T-cell (primary cell): ENCODE results near the gene COL13A1. TPM values are rescaled to one million over a fixed set of nuclear protein-coding genes. Genes with fewer than 3 reads are reported as not detected.

ENCODE experiments used
- ATAC-seq, 4 experiments: fragments of 200-7000 bp in 3 of 4; fragments of 150-1000 bp in 1 of 4; cut with Tn5 transposase; replicated peaks in 1 of 4; 1 replicate in 3 of 4; 2 replicates in 1 of 4; pipeline ENCODE4 v1.10.0; 2021; ENCODE audit warnings: moderate library complexity in 3 of 4, mild to moderate bottlenecking in 2 of 4, moderate number of reproducible peaks in 1 of 4
- CTCF ChIA-PET, 2 donors: fragments of 300-600 bp; sonication (Branson Sonifier 250); formaldehyde crosslinking; loops; one replicate each; lab custom pipeline; 2022; ENCODE audit warnings: antibody characterized with exemption in 2 of 2; lab: Charles Lee
- POLR2A ChIA-PET, 2 donors: fragments of 300-600 bp; sonication (Branson Sonifier 250); formaldehyde crosslinking; loops; one replicate each; lab custom pipeline; 2022; ENCODE audit warnings: antibody characterized with exemption in 2 of 2; lab: Charles Lee
- DNase-seq, 35 experiments: peaks; one replicate each; pipeline versions ENCODE4 v3.0.0 to v3.0.0-alpha.2; 2013 to 2023
- H3K27ac ChIP-seq: one replicate; pipeline ENCODE4 v1.5.1; 2013; ENCODE audit warnings: low read length
- H3K27me3 ChIP-seq, 2 experiments: replicated peaks in 1 of 2; 1 replicate in 1 of 2; 2 replicates in 1 of 2; pipeline versions ENCODE4 v1.6.1 to v1.7.0; 2013; ENCODE audit warnings: low read length in 1 of 2, mixed read lengths in 1 of 2; ENCODE audit not compliant: control insufficient read depth in 2 of 2, insufficient read depth in 2 of 2; ENCODE audit errors: extremely low read depth in 1 of 2
- H3K36me3 ChIP-seq, 2 donors: 1 replicate in 1 of 2; 2 replicates in 1 of 2; pipeline versions ENCODE4 v1.6.1 to v1.7.0; 2013; ENCODE audit warnings: low read length in 1 of 2; ENCODE audit not compliant: control insufficient read depth in 2 of 2, insufficient read depth in 1 of 2; ENCODE audit errors: extremely low read depth in 1 of 2
- H3K4me1 ChIP-seq, 2 experiments: 1 replicate in 1 of 2; 2 replicates in 1 of 2; pipeline versions ENCODE4 v1.6.1 to v1.7.0; 2013; ENCODE audit warnings: low read length in 2 of 2, mixed read lengths in 1 of 2; ENCODE audit not compliant: insufficient read depth in 2 of 2, control insufficient read depth in 1 of 2; ENCODE audit errors: extremely low read depth in 1 of 2
- H3K4me3 ChIP-seq, 2 donors: 1 replicate in 1 of 2; 2 replicates in 1 of 2; pipeline versions ENCODE4 v1.5.1 to v1.7.0; 2013; ENCODE audit warnings: mild to moderate bottlenecking in 2 of 2, low read length in 1 of 2, moderate library complexity in 1 of 2; ENCODE audit not compliant: control insufficient read depth in 1 of 2; ENCODE audit errors: extremely low read depth in 1 of 2
- H3K9me3 ChIP-seq: 2 replicates; pipeline ENCODE4 v1.7.0; 2013
- H3K27ac Mint-ChIP-seq, 2 donors: one replicate each; pipeline ENCODE4 v1.8.0; 2020 to 2021; ENCODE audit warnings: mild to moderate bottlenecking in 2 of 2, mixed read lengths in 2 of 2
- H3K27me3 Mint-ChIP-seq, 2 donors: one replicate each; pipeline ENCODE4 v1.8.0; 2021 to 2022; ENCODE audit warnings: mixed read lengths in 2 of 2
- H3K36me3 Mint-ChIP-seq: one replicate; pipeline ENCODE4 v1.8.0; 2021; ENCODE audit warnings: mixed read lengths
- H3K4me1 Mint-ChIP-seq, 3 donors: one replicate each; pipeline ENCODE4 v1.8.0; 2020 to 2022; ENCODE audit warnings: mixed read lengths in 3 of 3, mild to moderate bottlenecking in 1 of 3
- H3K4me3 Mint-ChIP-seq, 3 donors: one replicate each; pipeline ENCODE4 v1.8.0; 2020 to 2022; ENCODE audit warnings: mild to moderate bottlenecking in 3 of 3, mixed read lengths in 3 of 3, moderate library complexity in 3 of 3
- H3K9me3 Mint-ChIP-seq, 3 donors: one replicate each; pipeline ENCODE4 v1.8.0; 2020 to 2022; ENCODE audit warnings: mixed read lengths in 3 of 3
- WGBS: methylation state at CpG from one replicate; pipeline ENCODE4 v1.1.5; 2013; ENCODE audit warnings: missing lambda C conversion rate; ENCODE audit not compliant: insufficient coverage; 5-methylcytosine and 5-hydroxymethylcytosine counted together
- total RNA-seq, 35 experiments: library from RNA in 6 of 35; stranded (reverse) in 6 of 35; fragments of 120-200 nt in 1 of 35; gene quantifications; one replicate each; pipeline versions ENCODE4 v1.2.1 to v1.2.4 and lab custom pipeline; 2013 to 2026

COL13A1 gene
- total RNA-seq, 5 donors from 2014 or later (not counting 1 experiment from before 2014, with no cell fraction given) = 0.09 TPM; not detected in 4

DNA sequence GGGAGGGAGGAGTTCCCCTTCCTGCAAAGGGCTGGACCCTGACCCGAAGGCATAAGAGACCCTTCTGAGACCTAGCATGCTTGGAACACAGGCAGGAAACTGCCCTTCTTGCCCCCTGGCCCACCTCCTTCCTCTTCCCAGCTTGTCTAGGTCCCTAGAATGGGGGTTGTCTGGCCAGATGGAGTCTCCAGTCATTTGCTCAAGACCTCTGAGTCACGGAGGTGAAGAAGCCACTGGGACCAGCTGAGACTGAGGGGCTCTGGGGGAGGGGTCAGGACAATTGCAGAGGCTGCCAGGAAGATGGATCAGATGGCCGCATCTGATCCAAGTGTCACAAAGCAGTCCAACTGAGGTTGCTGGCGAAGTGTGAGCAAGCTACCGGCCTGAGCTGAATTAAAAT is 46.2 kb downstream of the COL13A1 start:
- H3K9me3 Mint-ChIP-seq = no peaks in the 10 kb centered on the region
- WGBS = 100% methylated on average over 1 of the region's 5 CpGs
- no peak for DNase-seq
- Histone ChIP-seq H3K9me3 (no peaks in the 10 kb centered on the region), H3K36me3 (no peaks in the 10 kb centered on the region), H3K27ac (no peak overlapping the region), H3K4me3 (no peak overlapping the region), H3K27me3 (peaks cover 0 to 44% of the 10 kb centered on the region in 2 experiments), H3K4me1 (no peaks in the 10 kb centered on the region)
- H3K36me3 Mint-ChIP-seq = no peaks in the 10 kb centered on the region
- ChIA-PET CTCF (no interaction called here), POLR2A (no interaction called here)
- ATAC-seq = no peak
- H3K27me3 Mint-ChIP-seq = peaks cover 35 to 41% of the 10 kb centered on the region in 2 donors
- H3K4me3 Mint-ChIP-seq = no peak overlapping the region
- H3K4me1 Mint-ChIP-seq = no peaks in the 10 kb centered on the region
- H3K27ac Mint-ChIP-seq = no peak overlapping the region

DNA sequence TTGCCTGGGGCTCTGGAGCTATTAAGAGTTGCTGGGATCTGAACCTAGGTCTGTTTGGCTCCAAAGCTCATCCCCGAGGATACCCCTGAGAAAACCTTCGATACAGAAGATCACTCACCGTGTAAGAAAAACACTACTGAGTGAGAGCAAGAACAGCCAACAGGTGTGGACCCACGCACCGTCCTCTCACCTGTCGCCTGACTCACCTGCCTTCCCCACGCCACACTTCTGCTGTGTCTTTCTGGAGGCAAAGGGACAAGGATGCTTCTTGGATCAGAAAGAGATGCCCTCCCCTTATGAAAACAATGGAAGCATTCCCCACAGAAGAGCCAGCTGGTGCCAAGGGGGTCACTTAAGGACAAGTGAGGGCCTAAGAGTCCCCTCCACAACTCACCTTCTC is 46.7 kb downstream of the COL13A1 start:
- Histone ChIP-seq H3K4me1 (no peaks in the 10 kb centered on the region), H3K4me3 (no peak overlapping the region), H3K27me3 (peaks cover 0 to 44% of the 10 kb centered on the region in 2 experiments), H3K9me3 (no peaks in the 10 kb centered on the region), H3K27ac (no peak overlapping the region), H3K36me3 (no peaks in the 10 kb centered on the region)
- Mint-ChIP-seq H3K4me3 (no peak overlapping the region), H3K27me3 (peaks cover 34 to 43% of the 10 kb centered on the region in 2 donors), H3K9me3 (no peaks in the 10 kb centered on the region), H3K36me3 (no peaks in the 10 kb centered on the region), H3K4me1 (no peaks in the 10 kb centered on the region), H3K27ac (no peak overlapping the region)
- ChIA-PET POLR2A (no interaction called here), CTCF (no interaction called here)
- DNase-seq (no peak), ATAC-seq (no peak)
- 87% methylated on average over 7 of the region's 7 CpGs for WGBS

DNA sequence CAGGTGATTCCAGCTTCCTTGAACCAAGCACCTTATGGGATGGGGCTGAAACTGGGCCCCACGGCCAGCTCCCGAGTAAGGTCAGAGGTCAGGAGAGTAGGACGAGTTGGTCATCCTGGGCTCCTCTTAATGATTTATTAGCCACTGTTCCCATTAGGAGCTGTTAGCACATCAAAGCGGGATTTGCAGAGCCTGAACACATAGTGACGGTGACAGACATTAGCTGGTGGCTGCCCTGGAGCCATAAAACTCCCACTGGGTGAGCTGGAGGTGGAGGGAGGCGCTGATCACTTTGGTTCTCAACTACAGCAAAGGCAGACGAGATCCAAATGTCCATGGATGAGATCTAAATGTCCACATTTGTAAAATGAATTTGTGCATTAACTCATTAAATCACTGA is 48.1 kb downstream of the COL13A1 start:
- Histone ChIP-seq H3K4me3 (no peak overlapping the region), H3K9me3 (no peaks in the 10 kb centered on the region), H3K27me3 (peaks cover 0 to 45% of the 10 kb centered on the region in 2 experiments), H3K4me1 (no peaks in the 10 kb centered on the region), H3K27ac (no peak overlapping the region), H3K36me3 (no peaks in the 10 kb centered on the region)
- Mint-ChIP-seq H3K27ac (no peak overlapping the region), H3K27me3 (peaks cover 26 to 40% of the 10 kb centered on the region in 2 donors), H3K36me3 (no peaks in the 10 kb centered on the region), H3K4me3 (no peak overlapping the region), H3K4me1 (no peaks in the 10 kb centered on the region), H3K9me3 (no peaks in the 10 kb centered on the region)
- WGBS = no CpG with 5 or more reads among the region's 7 CpGs
- no peak for ATAC-seq
- ChIA-PET POLR2A (no interaction called here), CTCF (no interaction called here)
- DNase-seq = no peak

DNA sequence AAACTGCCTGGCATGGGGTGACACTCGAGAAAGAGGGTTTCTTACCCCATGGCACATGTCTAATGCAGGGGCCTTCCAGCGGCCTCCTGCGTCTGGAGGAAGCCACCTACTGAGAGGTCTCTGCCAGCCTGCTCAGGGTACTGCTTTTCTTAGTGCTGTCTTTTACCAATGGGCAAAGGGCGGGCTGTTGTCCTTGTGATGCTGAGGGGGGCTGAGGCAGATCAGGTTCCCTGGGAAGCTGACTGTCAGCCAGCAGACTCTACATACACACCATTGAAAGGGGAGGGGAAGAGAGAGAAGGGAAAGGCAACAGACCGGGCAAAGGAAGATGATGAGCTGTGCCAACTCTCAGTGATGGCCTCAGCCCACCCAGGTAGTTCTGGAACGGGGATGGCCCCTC is 48.7 kb downstream of the COL13A1 start:
- no peak overlapping the region for H3K27ac Mint-ChIP-seq
- H3K27ac ChIP-seq = no peak overlapping the region
- ChIA-PET POLR2A (no interaction called here), CTCF (no interaction called here)
- WGBS = 73% methylated on average over 4 of the region's 6 CpGs
- H3K36me3 Mint-ChIP-seq = no peaks in the 10 kb centered on the region
- no peaks in the 10 kb centered on the region for H3K9me3 Mint-ChIP-seq
- no peaks in the 10 kb centered on the region for H3K4me1 Mint-ChIP-seq
- peaks cover 25 to 39% of the 10 kb centered on the region in 2 donors for H3K27me3 Mint-ChIP-seq
- H3K4me3 Mint-ChIP-seq = no peak overlapping the region
- peaks cover 0 to 41% of the 10 kb centered on the region in 2 experiments for H3K27me3 ChIP-seq
- no peaks in the 10 kb centered on the region for H3K4me1 ChIP-seq
- no peaks in the 10 kb centered on the region for H3K9me3 ChIP-seq
- H3K4me3 ChIP-seq = no peak overlapping the region
- no peaks in the 10 kb centered on the region for H3K36me3 ChIP-seq
- no peak for DNase-seq
- ATAC-seq = no peak

DNA sequence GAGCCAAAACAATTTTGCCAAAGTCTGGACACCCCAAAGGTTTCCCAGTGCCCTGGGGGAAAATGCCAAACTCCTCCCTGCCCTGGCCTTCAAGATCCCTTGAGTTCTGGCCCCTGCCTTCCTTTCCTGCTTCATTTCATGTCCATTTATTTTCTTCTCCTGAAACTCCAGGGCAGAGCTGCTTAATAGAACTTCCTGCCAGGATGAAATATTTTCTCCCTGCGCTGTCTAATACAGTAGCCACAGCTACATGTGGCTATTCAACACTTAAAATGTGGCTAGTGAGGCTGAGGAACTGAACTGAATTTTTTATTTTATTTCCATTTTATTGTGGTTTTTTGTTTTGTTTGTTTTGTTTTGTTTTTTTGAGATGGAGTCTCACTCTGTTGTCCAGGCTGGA is 49.6 kb downstream of the COL13A1 start:
- Histone ChIP-seq H3K9me3 (no peaks in the 10 kb centered on the region), H3K4me1 (no peaks in the 10 kb centered on the region), H3K4me3 (no peak overlapping the region), H3K36me3 (no peaks in the 10 kb centered on the region), H3K27me3 (peaks cover 0 to 33% of the 10 kb centered on the region in 2 experiments), H3K27ac (no peak overlapping the region)
- Mint-ChIP-seq H3K27ac (no peak overlapping the region), H3K36me3 (no peaks in the 10 kb centered on the region), H3K27me3 (peaks cover 21 to 33% of the 10 kb centered on the region in 2 donors), H3K9me3 (no peaks in the 10 kb centered on the region), H3K4me3 (no peak overlapping the region), H3K4me1 (no peaks in the 10 kb centered on the region)
- no CpG with 5 or more reads among the region's 1 CpG for WGBS
- DNase-seq = no peak
- ChIA-PET CTCF (no interaction called here), POLR2A (no interaction called here)
- no peak for ATAC-seq

DNA sequence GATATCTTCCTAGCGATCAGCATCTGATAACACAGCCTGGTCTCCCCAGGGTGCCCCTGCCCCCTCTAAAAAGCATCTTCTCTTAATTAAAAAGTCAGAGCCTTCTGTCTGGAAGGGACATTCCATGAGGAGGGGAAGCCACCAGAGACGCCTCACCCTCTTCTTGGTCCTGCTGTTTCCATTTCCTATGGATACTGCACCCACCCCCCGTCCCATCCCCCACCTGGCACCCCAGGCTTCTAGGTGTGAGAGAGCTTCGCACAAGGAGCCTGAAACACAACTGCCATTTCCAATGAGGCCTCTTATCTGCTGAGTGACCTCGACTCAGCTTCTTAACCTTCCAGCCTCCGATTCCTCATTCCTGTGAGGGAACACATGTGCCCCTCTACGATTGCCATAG is 51.4 kb downstream of the COL13A1 start:
- no peaks in the 10 kb centered on the region for H3K4me1 Mint-ChIP-seq

More for the DNA sequence above, 51.4 kb downstream of the COL13A1 start:
- H3K9me3 Mint-ChIP-seq = no peaks in the 10 kb centered on the region
- H3K27me3 Mint-ChIP-seq = peaks cover 8 to 19% of the 10 kb centered on the region in 2 donors
- WGBS = 52% methylated on average over 3 of the region's 7 CpGs
- no peak overlapping the region for H3K27ac Mint-ChIP-seq
- H3K4me3 ChIP-seq = no peak overlapping the region
- no peaks in the 10 kb centered on the region for H3K36me3 ChIP-seq
- no peaks in the 10 kb centered on the region for H3K36me3 Mint-ChIP-seq
- H3K27ac ChIP-seq = no peak overlapping the region
- no peaks in the 10 kb centered on the region for H3K4me1 ChIP-seq
- ChIA-PET CTCF (no interaction called here), POLR2A (no interaction called here)
- H3K4me3 Mint-ChIP-seq = no peak overlapping the region
- ATAC-seq (no peak), DNase-seq (no peak)
- no peaks in the 10 kb centered on the region for H3K9me3 ChIP-seq
- peaks cover 0 to 23% of the 10 kb centered on the region in 2 experiments for H3K27me3 ChIP-seq
